Activated CD4-positive, alpha-beta T cell treated with anti-CD3 and anti-CD28 coated beads, Interleukin-2, amount 50 U/mL, for 48 hours (primary cell): ENCODE measurements around the gene CDK9.

Source experiments
- DNase-seq, 2 experiments: peaks; one replicate each; pipeline ENCODE4 v3.0.0-alpha.2; 2020

The CDK9 gene

GRCh38 chr9:127762111-127762676, 23.6 kb upstream of the CDK9 start:
- no peak for DNase-seq

DNA sequence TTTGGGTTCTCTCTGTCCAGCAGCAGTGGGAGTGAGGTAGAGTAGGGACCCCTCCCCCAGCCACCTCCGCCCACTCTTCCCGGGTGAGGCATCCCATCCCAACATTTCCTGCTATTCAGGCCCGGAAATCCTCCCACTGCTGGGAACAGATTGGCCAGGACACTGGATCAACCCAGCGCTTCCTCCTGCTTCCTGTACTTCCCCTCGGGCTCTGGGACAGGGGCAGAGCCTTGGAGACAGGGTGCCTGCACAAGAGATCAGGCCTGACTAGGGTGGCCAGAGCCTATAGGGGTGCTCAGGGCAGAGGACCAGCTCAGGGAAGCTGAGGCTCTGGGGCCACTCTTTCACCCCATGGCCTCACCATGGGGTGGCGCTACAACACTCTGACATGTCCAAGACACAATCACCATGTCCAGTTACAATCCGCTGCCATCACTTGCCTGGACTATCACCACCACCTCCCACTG, 21.9 kb upstream of the CDK9 start:
- DNase-seq = peak; percentile 47 to 56

GRCh38 chr9:127765418-127765817, 20.4 kb upstream of the CDK9 start:
- no peak for DNase-seq

GRCh38 chr9:127767410-127767809, 18.4 kb upstream of the CDK9 start:
- DNase-seq = no peak

DNA sequence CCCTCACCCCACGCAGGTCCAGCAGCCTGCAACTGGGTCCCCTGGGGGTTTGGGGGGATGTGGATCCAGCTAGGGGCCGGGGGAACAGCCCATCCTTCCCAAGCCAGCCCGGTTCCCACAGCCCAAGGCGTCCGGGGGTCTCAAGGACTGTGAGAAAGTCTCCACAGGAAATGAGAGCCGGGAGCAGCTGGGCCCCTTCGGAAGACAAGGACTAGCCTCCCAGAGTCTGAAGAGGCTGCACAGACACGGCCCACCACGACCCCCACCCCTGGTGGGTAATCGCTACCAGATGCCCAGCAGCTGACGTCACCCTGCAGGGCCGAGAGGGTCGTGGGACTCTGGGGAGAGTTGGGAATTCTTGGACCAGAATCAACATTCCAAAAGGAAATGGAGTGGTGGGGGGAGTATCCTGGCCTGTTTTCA, 17.9 kb upstream of the CDK9 start:
- no peak for DNase-seq

GRCh38 chr9:127768698-127769097, 17.1 kb upstream of the CDK9 start:
- DNase-seq = no peak

DNA sequence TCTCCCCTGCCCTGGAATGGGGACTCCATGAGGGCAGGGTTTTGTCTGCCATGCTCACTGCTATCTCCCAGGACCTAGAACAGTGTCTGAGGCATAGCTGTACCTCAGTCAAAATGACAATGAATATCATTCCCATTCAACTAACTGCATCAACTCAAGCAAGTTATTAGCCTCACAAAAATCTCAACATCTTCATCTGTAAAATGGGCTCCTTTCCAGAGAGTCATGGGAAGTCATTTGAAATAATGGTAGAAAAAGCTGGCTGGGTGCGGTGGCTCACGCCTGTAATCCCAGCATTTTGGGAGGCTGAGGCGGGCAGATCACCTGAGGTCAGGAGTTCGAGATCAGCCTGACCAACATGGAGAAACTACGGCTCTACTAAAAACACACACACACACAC, 16.7 kb upstream of the CDK9 start:
- no peak for DNase-seq

- no peak for DNase-seq
Observed at GRCh38 chr9:127769929-127770582, 15.8 kb upstream of the CDK9 start.

DNA sequence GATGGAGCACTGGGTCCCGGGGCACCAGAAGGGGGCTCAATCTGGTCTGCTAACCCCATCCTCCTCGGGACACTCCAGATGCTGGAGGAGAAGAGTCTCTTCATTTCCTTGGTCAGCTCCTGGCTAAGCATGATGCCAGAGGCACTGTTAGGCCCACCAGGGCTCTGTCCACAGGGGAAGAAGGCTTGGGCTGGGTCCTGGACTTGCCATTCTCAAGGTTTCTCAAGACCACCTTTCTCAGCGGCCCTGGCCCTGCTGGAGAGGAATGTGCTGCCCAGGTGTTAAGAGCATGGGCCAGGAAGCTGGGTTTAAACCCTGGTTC, 15.3 kb upstream of the CDK9 start:
- DNase-seq = no peak

GRCh38 chr9:127770905-127771569, 14.8 kb upstream of the CDK9 start:
- peak in 1 of 2 experiments; percentile 99 for DNase-seq

DNA sequence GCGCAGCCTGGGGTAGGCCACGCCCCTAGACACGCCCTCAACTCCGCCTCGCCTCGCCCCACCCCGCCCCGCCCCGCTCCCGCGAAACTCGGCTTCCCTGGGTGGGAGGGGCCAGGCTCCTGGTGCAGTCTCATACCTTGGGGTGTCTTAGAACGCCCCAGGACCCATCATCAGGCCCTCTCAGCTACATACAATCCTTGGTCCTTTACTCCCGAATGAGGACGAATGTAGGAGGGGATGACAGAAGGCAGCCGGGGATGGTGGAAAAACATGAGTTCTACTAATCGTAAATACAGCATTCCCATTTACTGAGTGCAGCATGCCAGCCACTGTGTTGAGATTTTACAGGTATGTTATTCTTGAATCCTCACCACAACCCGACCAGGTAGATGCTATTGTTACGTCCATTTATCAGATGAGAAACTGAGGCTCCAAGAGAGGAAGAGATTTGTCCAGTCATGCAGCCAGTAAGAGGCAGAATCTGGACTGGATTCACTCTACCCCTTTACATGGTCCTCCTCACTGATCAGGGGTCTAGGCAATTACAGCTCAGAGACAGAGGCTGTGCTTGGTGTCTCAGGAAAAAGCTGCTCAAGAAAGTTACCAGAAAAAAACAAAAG, 14.2 kb upstream of the CDK9 start:
- peak in 1 of 2 experiments; percentile 98 for DNase-seq

- no peak for DNase-seq
Observed at GRCh38 chr9:127772603-127773002, 13.2 kb upstream of the CDK9 start.

- DNase-seq = no peak
Observed at GRCh38 chr9:127773272-127773671, 12.6 kb upstream of the CDK9 start.

GRCh38 chr9:127773981-127774380, 11.9 kb upstream of the CDK9 start:
- no peak for DNase-seq

GRCh38 chr9:127776195-127776923, 9.5 kb upstream of the CDK9 start:
- DNase-seq = peak; percentile 77 to 82

DNA sequence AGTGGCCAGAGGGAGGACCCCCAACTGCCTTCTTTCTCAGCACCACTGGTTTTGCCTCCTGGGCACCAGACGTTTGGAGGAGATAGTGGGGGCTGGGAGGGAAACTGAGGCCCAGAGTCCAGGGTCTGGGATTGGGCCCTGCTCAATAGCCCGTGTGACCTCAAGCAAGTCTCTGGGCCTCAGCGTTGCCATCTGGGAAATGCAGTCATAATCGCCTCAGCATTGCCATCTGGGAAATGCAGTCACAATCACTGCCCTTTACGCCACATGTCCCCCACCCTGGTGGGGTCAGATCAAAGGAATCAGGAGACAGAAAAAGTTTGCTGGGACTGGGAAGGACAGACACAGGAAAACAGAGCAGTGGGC, 8.9 kb upstream of the CDK9 start:
- DNase-seq = peak; percentile 36 to 45

DNA sequence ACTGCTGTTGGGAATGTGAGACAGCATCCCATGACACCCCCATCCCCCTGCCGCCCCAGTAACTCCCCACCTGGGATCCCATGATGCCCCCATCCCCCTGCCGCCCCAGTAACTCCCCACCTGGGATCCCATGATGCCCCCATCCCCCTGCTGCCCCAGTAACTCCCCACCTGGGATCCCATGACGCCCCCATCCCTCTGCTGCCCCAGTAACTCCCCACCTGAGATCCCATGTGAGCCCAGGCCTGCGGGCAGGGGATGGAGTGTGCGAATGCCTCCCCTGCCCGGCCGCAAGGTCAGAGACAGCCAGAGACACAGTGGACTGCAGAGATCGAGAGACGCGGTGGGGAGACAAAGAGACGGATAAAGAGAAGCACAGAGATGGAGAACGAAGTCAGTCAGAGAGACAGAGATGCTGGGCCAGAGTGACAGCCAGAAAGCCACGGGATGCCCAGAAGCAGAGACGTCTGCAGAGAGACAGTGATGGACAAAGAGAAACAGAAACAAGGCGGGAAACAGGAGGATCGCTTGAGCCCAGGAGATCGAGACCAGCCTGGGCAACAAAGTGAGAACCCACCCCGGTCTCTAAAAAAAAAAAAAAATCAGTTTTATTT, 8.4 kb upstream of the CDK9 start:
- peak in 1 of 2 experiments; percentile 29 for DNase-seq

DNA sequence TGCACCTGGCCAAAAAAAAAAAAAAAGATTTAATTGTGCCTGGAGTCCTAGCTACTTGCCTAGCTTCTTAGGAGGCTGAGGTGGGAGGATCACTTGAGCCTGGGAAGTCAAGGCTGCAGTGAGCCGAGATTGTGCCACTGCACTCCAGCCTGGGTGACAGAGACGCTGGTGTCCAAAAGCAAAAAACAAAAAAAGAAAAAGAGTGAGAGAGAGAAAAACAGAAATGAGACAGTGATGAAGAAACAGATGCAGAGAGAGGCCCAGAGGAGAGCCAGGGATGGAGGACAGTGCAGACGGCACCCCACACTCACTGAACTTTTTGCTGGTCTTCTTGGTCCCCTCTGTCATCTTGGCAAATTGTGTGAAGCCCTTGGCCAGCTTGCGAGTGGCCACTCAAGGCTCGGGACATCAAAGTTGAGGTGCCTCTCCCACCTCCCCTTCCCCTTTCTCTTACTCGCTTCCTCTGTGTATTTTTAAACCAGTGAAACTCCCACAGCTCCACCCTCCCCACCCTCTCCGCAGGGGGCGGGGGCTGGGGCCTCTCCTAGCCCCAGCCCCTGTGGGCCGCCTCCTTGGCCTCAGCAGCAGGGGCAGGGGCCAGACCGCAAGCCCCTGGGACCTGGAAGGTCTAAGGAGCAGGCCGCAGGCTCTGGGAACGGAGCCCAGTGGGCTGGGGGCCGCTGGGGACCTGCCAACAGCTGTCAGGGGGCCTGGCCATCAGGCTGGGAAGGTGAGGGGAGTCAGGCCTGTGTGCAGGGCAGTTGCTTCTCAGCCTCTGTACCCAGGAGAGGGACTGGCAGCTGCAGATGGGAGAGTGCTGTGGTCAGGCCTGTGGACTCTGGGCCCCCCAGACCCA, 7.3 kb upstream of the CDK9 start, which contains the start of gene SH2D3C:
TSS of gene SH2D3C (minus strand) at position 387 of the 856 bp plus-strand sequence. CDS start at position 348, 39 bp downstream.
- DNase-seq = peak; percentile 61 to 69

DNA sequence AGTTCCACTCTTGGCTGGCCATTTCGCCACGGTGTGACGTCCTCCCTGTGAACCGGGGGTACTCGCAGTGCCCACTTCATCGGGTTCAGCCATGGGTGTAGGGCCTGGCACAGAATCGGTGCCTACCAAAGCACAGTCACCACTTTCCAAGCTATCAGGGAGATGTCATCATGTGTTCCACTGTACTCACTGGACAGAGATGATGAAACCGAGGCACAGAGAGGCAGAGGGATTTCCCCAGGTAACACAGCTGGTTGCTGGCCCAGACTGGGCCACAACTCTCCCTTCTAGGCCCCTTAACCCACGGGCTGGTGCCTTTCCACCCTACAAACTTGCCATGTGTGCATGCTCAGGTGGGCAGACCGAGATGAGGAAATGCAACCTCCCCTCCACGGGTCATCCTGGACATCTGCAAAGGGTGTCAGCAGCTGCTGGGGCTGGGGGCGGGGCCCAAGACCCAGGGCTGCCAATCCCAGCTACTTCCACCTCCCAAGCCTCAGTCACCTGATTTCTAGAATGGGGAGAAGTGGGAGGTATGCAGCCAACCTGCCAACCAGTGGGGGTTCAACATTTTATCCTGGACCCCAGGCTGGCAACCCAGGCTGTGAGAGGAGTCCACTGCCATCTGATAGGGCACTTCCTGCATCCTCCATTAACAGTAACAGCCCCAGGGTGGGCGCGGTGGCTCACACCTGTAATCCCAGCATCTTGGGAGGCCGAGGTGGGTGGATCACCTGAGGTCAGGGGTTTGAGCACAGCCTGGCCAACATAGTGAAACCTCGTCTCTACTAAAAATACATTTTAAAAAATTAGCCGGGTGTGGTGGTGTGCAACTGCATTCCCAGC, 6.5 kb upstream of the CDK9 start:
- DNase-seq = peak; percentile 62 to 74

- DNase-seq = peak in 1 of 2 experiments; percentile 10
Observed at GRCh38 chr9:127780126-127780885, 5.5 kb upstream of the CDK9 start.
